Erythroblast (primary cell): ENCODE results near the gene CCDC92.

ENCODE experiments used
- GATA1 ChIP-seq: IDR thresholded peaks from 2 replicates; pipeline ENCODE4 v1.6.1; 2011; ENCODE audit warnings: low read depth, mild to moderate bottlenecking, control low read depth, low read length, moderate library complexity
- POLR2A ChIP-seq: IDR thresholded peaks from 2 replicates; pipeline ENCODE4 v1.6.1; 2011; ENCODE audit warnings: mild to moderate bottlenecking, low read length

GRCh38 chr12:123948401-123948795, 24.2 kb downstream of the CCDC92 start:
- TF ChIP-seq POLR2A (no peak), GATA1 (no peak)
